Stimulated activated CD4-positive, alpha-beta T cell treated with anti-CD3 and anti-CD28 coated beads, Interleukin-15, amount 100 ng/mL, for 1 hour (primary cell): ENCODE measurements around the gene AK9.

Experiments
- DNase-seq, 2 donors: peaks; one replicate each; pipeline ENCODE4 v3.0.0-alpha.2; 2020; ENCODE audit warnings: low read depth in 1 of 2, low spot score in 1 of 2

AK9 gene

GRCh38 chr6:109448615-109449014 lies 242.4 kb downstream of the AK9 start:
- no peak for DNase-seq

GRCh38 chr6:109447878-109448555 lies 243.0 kb downstream of the AK9 start:
- no peak for DNase-seq

- no peak for DNase-seq
These were observed 243.9 kb downstream of the AK9 start for GRCh38 chr6:109447087-109447486.

GRCh38 chr6:109446541-109446940 lies 244.5 kb downstream of the AK9 start:
- no peak for DNase-seq

GRCh38 chr6:109446072-109446471 lies 244.9 kb downstream of the AK9 start:
- no peak for DNase-seq

GRCh38 chr6:109445382-109445781 lies 245.6 kb downstream of the AK9 start:
- DNase-seq: no peak

GRCh38 chr6:109443425-109443950 lies 247.5 kb downstream of the AK9 start:
- DNase-seq: no peak
